Left renal cortex interstitium (tissue), 4 donors: Measurements from ENCODE around the gene PTPN13. TPM values are rescaled to one million over a fixed set of nuclear protein-coding genes. Genes with fewer than 3 reads are reported as not detected.

Experiments used
- DNase-seq, 4 donors: peaks; one replicate each; pipeline ENCODE4 v3.0.0-alpha.2; 2013; ENCODE audit warnings: low read depth in 4 of 4, low spot score in 2 of 4, missing footprints in 1 of 4
- polyA plus RNA-seq, 4 donors: library from polyadenylated mRNA; unstranded; fragments of 120-200 nt; gene quantifications; one replicate each; pipeline ENCODE4 v1.2.1, GENCODE V29; 2013; ENCODE audit not compliant: insufficient read length in 4 of 4

Gene PTPN13
- polyA plus RNA-seq, 4 donors = 121 to 128 (median 124) TPM

DNA sequence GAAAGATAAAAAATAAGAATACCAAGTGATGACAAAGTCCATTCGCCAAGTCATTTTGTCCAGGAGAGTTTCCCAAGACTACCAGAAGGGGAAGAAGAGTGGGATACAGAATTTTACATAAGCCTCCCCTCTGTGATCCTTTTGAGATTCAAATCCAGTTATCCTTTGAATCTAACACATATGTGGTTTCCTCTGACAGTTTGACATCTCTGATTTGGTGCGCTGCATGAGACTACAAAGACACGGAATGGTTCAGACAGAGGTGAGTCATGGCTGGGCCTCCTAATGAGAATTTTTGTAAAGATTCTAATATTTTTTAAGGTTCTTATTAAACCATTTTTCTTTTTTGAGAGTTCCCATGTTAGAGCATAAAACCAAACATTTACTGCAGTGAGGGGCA, 216.7 kb downstream of the PTPN13 start:
- DNase-seq = no peak

GRCh38 chr4:86815653-86816052, 221.5 kb downstream of the PTPN13 start:
- DNase-seq = no peak

- no peak for DNase-seq
Measured at GRCh38 chr4:86816501-86817273, 222.6 kb downstream of the PTPN13 start.

- no peak for DNase-seq
Measured at GRCh38 chr4:86818211-86818610, 224.1 kb downstream of the PTPN13 start.

DNA sequence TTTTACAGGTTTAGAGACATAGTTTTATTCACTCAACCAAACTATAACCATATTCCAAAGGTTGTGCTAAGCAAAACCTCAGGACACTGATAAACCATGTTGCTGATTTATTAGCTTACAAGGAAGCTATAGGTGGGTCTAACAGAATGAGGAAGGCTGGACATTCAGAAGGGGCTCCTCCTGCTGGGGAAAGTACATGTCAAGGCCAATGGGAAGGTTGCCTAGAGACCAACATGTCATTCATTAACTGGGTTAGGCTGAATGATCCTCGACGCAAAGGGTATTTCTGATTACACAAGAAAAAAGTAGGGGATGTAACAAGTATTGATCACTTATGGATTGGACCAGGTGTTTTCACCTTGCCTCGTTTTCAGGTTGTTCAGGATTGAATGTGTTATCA, 224.7 kb downstream of the PTPN13 start:
- no peak for DNase-seq

DNA sequence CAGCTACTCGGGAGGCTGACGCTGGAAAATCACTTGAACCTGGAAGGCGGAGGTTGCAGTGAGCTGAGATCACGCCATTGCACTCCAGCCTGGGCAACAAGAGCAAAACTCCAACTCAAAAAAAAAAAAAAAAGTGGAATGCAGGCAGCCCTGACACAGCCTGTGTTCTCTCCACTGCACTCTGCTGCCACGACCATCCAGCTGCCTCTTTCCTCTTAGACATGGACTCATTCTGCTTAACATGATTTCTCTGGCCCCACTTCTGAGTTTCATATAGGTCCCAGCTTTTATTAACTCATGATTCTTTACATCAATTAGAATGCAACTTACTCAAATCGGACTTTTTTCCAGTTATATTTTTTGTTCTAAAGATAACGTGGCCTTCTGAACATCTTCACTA, 225.4 kb downstream of the PTPN13 start:
- no peak for DNase-seq

GRCh38 chr4:86821151-86821550, 227.0 kb downstream of the PTPN13 start:
- no peak for DNase-seq

GRCh38 chr4:86822136-86822535, 228.0 kb downstream of the PTPN13 start:
- no peak for DNase-seq

- no peak for DNase-seq
Measured at GRCh38 chr4:86825511-86825910, 231.4 kb downstream of the PTPN13 start.

DNA sequence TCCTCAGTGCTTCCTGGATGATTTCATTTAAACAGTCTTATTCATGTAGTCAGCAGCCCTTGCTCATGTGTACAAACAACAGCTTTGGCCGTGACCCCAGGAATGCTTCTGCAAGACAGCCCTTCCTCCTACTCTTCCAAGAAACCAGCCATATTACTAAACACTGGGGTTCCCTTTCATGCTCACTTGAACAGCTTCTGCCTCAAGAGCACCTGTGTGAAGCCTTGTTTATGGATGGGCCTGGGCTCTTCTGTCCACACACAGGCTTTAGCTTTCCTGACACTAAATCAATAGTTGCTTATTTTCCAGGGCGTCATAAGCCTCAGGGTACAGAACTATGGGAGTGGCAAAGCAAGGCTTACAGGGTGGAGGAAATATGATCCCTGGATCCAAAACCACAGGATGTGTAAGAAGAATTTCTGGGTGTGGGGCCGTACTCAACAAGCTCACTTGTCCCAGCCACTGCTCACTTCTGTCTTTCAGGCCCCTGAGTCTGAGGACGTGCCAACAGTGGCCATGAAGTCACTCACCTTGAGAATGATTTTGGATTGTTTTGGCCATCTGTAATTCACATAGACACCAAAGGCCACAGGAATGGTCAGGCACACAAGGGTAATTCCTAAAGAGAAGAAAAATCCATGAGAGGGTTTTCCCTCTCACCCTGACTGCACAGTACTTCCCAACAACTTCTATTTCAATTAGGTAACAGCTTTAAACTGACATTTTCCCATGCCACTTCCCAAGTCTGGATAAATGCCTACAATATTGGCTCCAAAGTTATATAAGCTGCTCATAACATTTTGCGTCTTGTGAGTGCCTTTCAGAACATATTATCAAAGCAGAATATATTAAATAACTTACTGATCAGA, 237.4 kb downstream of the PTPN13 start:
- peak in 1 of 4 donors; percentile 9 for DNase-seq

DNA sequence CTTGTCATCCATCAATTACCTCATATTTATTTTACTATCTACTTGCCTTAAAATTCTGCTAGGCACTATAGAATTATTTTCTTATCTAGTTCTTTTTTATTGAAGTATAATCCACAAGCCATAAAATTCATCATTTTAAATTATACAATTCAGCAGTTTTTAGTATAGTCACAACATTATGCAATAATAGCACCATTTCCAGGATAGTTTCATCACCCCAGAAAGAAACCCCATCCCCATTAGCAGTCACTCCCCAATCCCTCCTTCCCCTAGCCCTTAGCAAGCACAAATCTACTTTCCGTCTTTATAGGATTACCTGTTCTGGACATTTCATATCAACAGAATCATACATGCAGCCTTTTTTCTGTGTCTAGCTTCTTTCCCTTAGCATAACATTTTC, 239.5 kb downstream of the PTPN13 start:
- no peak for DNase-seq

GRCh38 chr4:86834901-86835300, 240.8 kb downstream of the PTPN13 start:
- no peak for DNase-seq

DNA sequence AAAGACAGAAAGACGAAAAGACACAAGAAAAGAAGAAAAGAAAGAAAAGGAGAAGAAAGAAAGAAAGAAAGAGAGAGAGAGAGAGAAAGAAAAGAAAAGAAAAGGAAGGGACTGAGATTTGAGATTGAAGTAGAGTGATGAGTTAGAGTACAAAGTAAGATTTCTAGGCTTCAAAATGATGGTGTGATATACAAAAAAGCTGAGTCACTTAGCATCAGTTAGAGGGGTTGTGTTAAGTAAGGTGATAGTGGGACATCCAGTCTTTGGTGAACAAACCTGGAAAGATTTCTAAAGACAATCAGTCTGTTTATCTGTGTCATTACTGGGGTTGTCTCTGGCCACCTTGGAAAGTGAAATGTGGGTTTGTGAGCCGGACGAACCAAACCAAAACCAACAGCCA, 241.6 kb downstream of the PTPN13 start:
- DNase-seq = no peak

GRCh38 chr4:86837691-86838503, 243.8 kb downstream of the PTPN13 start:
- no peak for DNase-seq

DNA sequence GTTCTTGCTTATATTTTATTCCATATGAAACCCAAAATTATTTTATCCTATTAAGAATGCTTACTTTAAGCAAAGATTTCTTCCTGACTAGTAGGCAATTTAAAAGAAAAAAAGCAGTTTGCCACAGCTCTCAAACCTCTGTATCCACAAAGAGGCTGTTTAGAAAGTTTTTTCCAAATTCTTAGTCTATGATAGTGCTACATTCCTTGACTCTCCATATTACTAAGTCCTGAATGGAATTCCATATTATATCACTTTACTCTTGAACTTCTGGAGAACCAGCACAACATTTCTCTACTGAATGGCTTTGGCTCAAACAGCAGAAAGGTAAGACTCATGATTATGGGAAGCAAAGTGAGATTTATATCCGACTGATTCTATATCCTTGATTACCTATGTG, 246.7 kb downstream of the PTPN13 start:
- DNase-seq = no peak

GRCh38 chr4:86841309-86841708, 247.2 kb downstream of the PTPN13 start:
- no peak for DNase-seq

- no peak for DNase-seq
Measured at GRCh38 chr4:86845593-86845992, 251.5 kb downstream of the PTPN13 start.

DNA sequence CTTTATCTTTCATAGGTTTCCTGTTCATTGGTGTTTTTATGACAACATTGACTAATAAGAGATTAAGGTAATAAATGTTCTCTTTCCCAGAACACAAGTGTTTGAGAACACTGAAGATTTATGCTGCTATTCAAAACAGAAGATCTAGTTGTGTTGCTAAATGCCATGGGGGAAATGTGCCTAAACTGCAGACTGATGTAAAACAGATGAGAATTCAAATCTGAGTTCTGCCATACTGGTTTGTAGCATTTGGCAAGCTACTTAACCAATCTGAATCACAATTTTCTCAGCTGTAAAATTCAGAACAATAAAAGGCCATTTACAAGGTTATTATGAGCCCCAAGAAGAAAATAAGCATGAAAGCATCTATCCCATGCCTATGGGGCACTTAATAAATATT, 252.8 kb downstream of the PTPN13 start:
- no peak for DNase-seq

DNA sequence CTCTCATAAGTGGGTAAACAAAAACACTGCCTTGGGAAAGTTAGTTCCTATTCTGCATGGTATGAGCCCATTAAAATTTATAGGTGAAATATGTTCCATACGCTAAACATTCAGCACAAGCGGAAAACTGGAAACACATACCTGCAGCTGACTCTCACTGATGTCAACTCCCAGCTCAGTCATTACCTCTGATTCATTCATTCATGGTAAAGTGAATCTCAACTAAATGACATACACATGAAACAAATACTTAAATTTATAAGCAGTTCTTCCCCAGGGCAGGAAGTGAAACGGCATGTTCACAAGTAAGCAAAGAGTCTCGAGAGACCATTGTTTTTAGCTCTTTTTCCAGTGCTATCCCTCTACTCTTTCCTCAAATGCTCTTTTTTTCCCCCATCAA, 253.5 kb downstream of the PTPN13 start:
- no peak for DNase-seq

DNA sequence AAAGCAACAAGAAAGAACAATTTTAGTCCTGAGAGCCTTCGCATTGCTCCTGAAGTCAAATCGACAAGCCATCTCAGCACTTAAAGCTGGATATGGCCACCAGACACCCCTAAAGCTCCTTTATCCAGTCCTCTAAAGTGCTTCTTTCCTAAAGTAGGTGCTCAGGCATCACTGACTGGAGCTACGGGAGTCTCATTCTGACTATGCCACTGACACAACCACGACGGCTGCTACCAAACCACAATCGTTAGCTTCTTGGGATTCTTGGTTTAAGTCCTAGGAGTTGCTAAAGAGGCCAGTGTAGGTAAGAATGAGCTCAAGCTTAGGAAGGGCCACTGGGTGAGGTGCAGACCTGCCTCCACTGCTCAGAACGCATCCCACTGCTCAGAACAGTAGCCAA, 254.0 kb downstream of the PTPN13 start:
- no peak for DNase-seq
